HAP-1 (cell line): Measurements from ENCODE around the gene RBMS1.

Experiments used
- DNase-seq, 2 experiments: peaks; one replicate each; pipeline ENCODE4 v3.0.0-alpha.2; 2016 to 2020; ENCODE audit warnings: low spot score in 2 of 2
- H3K27me3 ChIP-seq: fragments of 250-450 bp; sonication (Bioruptor Pico); 2 replicates; pipeline ENCODE4 v1.5.1; 2020; ENCODE audit warnings: low read depth, mild to moderate bottlenecking, moderate library complexity
- H3K36me3 ChIP-seq: fragments of 250-450 bp; sonication (Bioruptor Pico); replicated peaks from 2 replicates; pipeline ENCODE4 v1.5.1; 2020; ENCODE audit warnings: mild to moderate bottlenecking
- H3K4me1 ChIP-seq: fragments of 250-450 bp; sonication (Bioruptor Pico); 2 replicates; pipeline ENCODE4 v1.5.1; 2020; ENCODE audit warnings: mild to moderate bottlenecking
- H3K4me3 ChIP-seq: fragments of 250-450 bp; sonication (Bioruptor Pico); 2 replicates; pipeline ENCODE4 v1.5.1; 2020; ENCODE audit warnings: mild to moderate bottlenecking, moderate library complexity
- H3K9me3 ChIP-seq: fragments of 250-450 bp; sonication (Bioruptor Pico); 2 replicates; pipeline ENCODE4 v1.5.1; 2020; ENCODE audit warnings: mild to moderate bottlenecking, moderate library complexity
- in situ Hi-C: fragments of 300-500 bp; cut with MboI; formaldehyde crosslinking; loops from 3 replicates; pipeline ENCODE4 v1.14.3; 2020; ENCODE audit warnings: low sequenced_read_pairs, inconsistent platforms, mixed read lengths

The RBMS1 gene

GRCh38 chr2:160246356-160246755, 247.3 kb downstream of the RBMS1 start:
- Histone ChIP-seq H3K27me3 (no peaks in the 10 kb centered on the region), H3K4me3 (no peak overlapping the region), H3K36me3 (no peaks in the 10 kb centered on the region), H3K4me1 (no peaks in the 10 kb centered on the region), H3K9me3 (no peaks in the 10 kb centered on the region; the same call in 1 of the 2 replicates)
- no peak for DNase-seq
- in situ Hi-C loops: no loop called here

- in situ Hi-C loops: no loop called here
- Histone ChIP-seq H3K9me3 (no peaks in the 10 kb centered on the region; the same call in 1 of the 2 replicates), H3K27me3 (no peaks in the 10 kb centered on the region), H3K36me3 (no peaks in the 10 kb centered on the region), H3K4me1 (no peaks in the 10 kb centered on the region), H3K4me3 (no peak overlapping the region)
- DNase-seq: no peak
Measured at GRCh38 chr2:160245614-160246155, 247.9 kb downstream of the RBMS1 start.

GRCh38 chr2:160242893-160243564, 250.6 kb downstream of the RBMS1 start:
- in situ Hi-C loops: no loop called here
- no peaks in the 10 kb centered on the region for H3K36me3 ChIP-seq
- H3K4me1 ChIP-seq: no peaks in the 10 kb centered on the region
- no peaks in the 10 kb centered on the region for H3K27me3 ChIP-seq
- H3K4me3 ChIP-seq: no peak overlapping the region
- H3K9me3 ChIP-seq: no peaks in the 10 kb centered on the region; the same call in 1 of the 2 replicates
- no peak for DNase-seq

- H3K4me1 ChIP-seq: no peaks in the 10 kb centered on the region
- in situ Hi-C loops: no loop called here
- no peaks in the 10 kb centered on the region; the same call in 1 of the 2 replicates for H3K9me3 ChIP-seq
- no peaks in the 10 kb centered on the region for H3K36me3 ChIP-seq
- H3K27me3 ChIP-seq: no peaks in the 10 kb centered on the region
- no peak for DNase-seq
- no peak overlapping the region for H3K4me3 ChIP-seq
Measured at GRCh38 chr2:160241251-160242137, 252.1 kb downstream of the RBMS1 start.

- Histone ChIP-seq H3K4me1 (no peaks in the 10 kb centered on the region), H3K36me3 (no peaks in the 10 kb centered on the region), H3K9me3 (no peaks in the 10 kb centered on the region; the same call in 1 of the 2 replicates), H3K27me3 (no peaks in the 10 kb centered on the region), H3K4me3 (no peak overlapping the region)
- no peak for DNase-seq
- in situ Hi-C loops: no loop called here
Measured at GRCh38 chr2:160239436-160239835, 254.2 kb downstream of the RBMS1 start.

GRCh38 chr2:160238392-160238791, 255.2 kb downstream of the RBMS1 start:
- no peaks in the 10 kb centered on the region for H3K4me1 ChIP-seq
- H3K4me3 ChIP-seq: no peak overlapping the region
- no peak for DNase-seq
- no peaks in the 10 kb centered on the region for H3K36me3 ChIP-seq
- no peaks in the 10 kb centered on the region for H3K27me3 ChIP-seq
- in situ Hi-C loops: no loop called here
- no peaks in the 10 kb centered on the region; the same call in 1 of the 2 replicates for H3K9me3 ChIP-seq

- no peaks in the 10 kb centered on the region for H3K36me3 ChIP-seq
- in situ Hi-C loops: no loop called here
- no peaks in the 10 kb centered on the region for H3K27me3 ChIP-seq
- DNase-seq: no peak
- H3K4me1 ChIP-seq: no peaks in the 10 kb centered on the region
- no peaks in the 10 kb centered on the region for H3K9me3 ChIP-seq
- H3K4me3 ChIP-seq: no peak overlapping the region
Measured at GRCh38 chr2:160232905-160233475, 260.6 kb downstream of the RBMS1 start.

GRCh38 chr2:160229591-160229990, 264.0 kb downstream of the RBMS1 start:
- in situ Hi-C loops: no loop called here
- no peaks in the 10 kb centered on the region for H3K4me1 ChIP-seq
- no peaks in the 10 kb centered on the region for H3K27me3 ChIP-seq
- DNase-seq: no peak
- no peaks in the 10 kb centered on the region for H3K9me3 ChIP-seq
- H3K4me3 ChIP-seq: no peak overlapping the region
- H3K36me3 ChIP-seq: no peaks in the 10 kb centered on the region

- no peaks in the 10 kb centered on the region for H3K4me1 ChIP-seq
- H3K9me3 ChIP-seq: no peaks in the 10 kb centered on the region
- H3K36me3 ChIP-seq: no peaks in the 10 kb centered on the region
- in situ Hi-C loops: no loop called here
- no peak overlapping the region for H3K4me3 ChIP-seq
- DNase-seq: no peak
- H3K27me3 ChIP-seq: no peaks in the 10 kb centered on the region
Measured at GRCh38 chr2:160228141-160228917, 265.3 kb downstream of the RBMS1 start.

GRCh38 chr2:160227293-160227915, 266.2 kb downstream of the RBMS1 start:
- in situ Hi-C loops: no loop called here
- no peak for DNase-seq

GRCh38 chr2:160226367-160226766, 267.2 kb downstream of the RBMS1 start:
- Histone ChIP-seq H3K27me3 (no peaks in the 10 kb centered on the region), H3K4me1 (no peaks in the 10 kb centered on the region), H3K36me3 (no peaks in the 10 kb centered on the region), H3K4me3 (no peak overlapping the region), H3K9me3 (no peaks in the 10 kb centered on the region)
- in situ Hi-C loops: no loop called here
- DNase-seq: no peak

More at GRCh38 chr2:160227293-160227915, 266.2 kb downstream of the RBMS1 start:
- Histone ChIP-seq H3K9me3 (no peaks in the 10 kb centered on the region), H3K4me1 (no peaks in the 10 kb centered on the region), H3K27me3 (no peaks in the 10 kb centered on the region), H3K36me3 (no peaks in the 10 kb centered on the region), H3K4me3 (no peak overlapping the region)

- H3K4me3 ChIP-seq: no peak overlapping the region
- no peaks in the 10 kb centered on the region for H3K36me3 ChIP-seq
- no peaks in the 10 kb centered on the region for H3K9me3 ChIP-seq
- DNase-seq: no peak
- in situ Hi-C loops: no loop called here
- no peaks in the 10 kb centered on the region for H3K27me3 ChIP-seq
- no peaks in the 10 kb centered on the region for H3K4me1 ChIP-seq
Measured at GRCh38 chr2:160225722-160226121, 267.9 kb downstream of the RBMS1 start.

GRCh38 chr2:160224507-160224906, 269.1 kb downstream of the RBMS1 start:
- Histone ChIP-seq H3K27me3 (no peaks in the 10 kb centered on the region), H3K9me3 (no peaks in the 10 kb centered on the region), H3K4me1 (no peaks in the 10 kb centered on the region), H3K4me3 (no peak overlapping the region), H3K36me3 (no peaks in the 10 kb centered on the region)
- no peak for DNase-seq
- in situ Hi-C loops: no loop called here
